HEK293T (cell line): ENCODE data around the gene RRAGA.

ENCODE experiments used
- ARNT ChIP-seq: fragments of 450-650 bp; IDR thresholded peaks from 2 replicates; pipeline ENCODE4 v1.6.1; 2017; ENCODE audit warnings: mild to moderate bottlenecking
- CTBP1 ChIP-seq: fragments of 450-650 bp; IDR thresholded peaks from 2 replicates; pipeline ENCODE4 v1.6.1; 2016; ENCODE audit warnings: borderline replicate concordance
- ELF4 ChIP-seq: fragments of 450-650 bp; IDR thresholded peaks from 2 replicates; pipeline ENCODE4 v1.6.1; 2017; ENCODE audit warnings: antibody characterized with exemption
- FOXA1 ChIP-seq: fragments of 450-650 bp; IDR thresholded peaks from 2 replicates; pipeline ENCODE4 v1.6.1; 2016; ENCODE audit warnings: mild to moderate bottlenecking
- FOXK2 ChIP-seq: fragments of 450-650 bp; IDR thresholded peaks from 2 replicates; pipeline ENCODE4 v1.6.1; 2016; ENCODE audit warnings: mild to moderate bottlenecking
- FOXM1 ChIP-seq: fragments of 450-650 bp; IDR thresholded peaks from 2 replicates; pipeline ENCODE4 v1.6.1; 2017; ENCODE audit warnings: mild to moderate bottlenecking, borderline replicate concordance
- L3MBTL2 ChIP-seq: fragments of 450-650 bp; conservative IDR thresholded peaks from 2 replicates; pipeline ENCODE4 v1.6.1; 2016; ENCODE audit warnings: mild to moderate bottlenecking
- NFRKB ChIP-seq: fragments of 450-650 bp; IDR thresholded peaks from 2 replicates; pipeline ENCODE4 v1.6.1; 2016; ENCODE audit warnings: mild to moderate bottlenecking, moderate library complexity
- SP1 ChIP-seq: fragments of 450-650 bp; IDR thresholded peaks from 2 replicates; pipeline ENCODE4 v1.6.1; 2017
- SUZ12 ChIP-seq: fragments of 450-650 bp; IDR thresholded peaks from 2 replicates; pipeline ENCODE4 v1.6.1; 2016; ENCODE audit warnings: mild to moderate bottlenecking
- TARDBP ChIP-seq: fragments of 450-650 bp; IDR thresholded peaks from 2 replicates; pipeline ENCODE4 v1.6.1; 2016
- ZNF384 ChIP-seq: fragments of 450-650 bp; IDR thresholded peaks from 2 replicates; pipeline ENCODE4 v1.6.1; 2016

- TF ChIP-seq SP1 (no peak), FOXK2 (no peak), FOXM1 (no peak), CTBP1 (no peak), ZNF384 (no peak), ARNT (no peak), ELF4 (no peak), NFRKB (no peak), FOXA1 (no peak), L3MBTL2 (no peak), TARDBP (no peak), SUZ12 (no peak)
These were observed 49.1 kb upstream of the RRAGA start for GRCh38 chr9:19000133-19000532.
